Breast epithelium (tissue), 3 donors: Measurements from ENCODE around the gene PKHD1.

Experiments
- POLR2A ChIP-seq: fragments of 450-650 bp; IDR thresholded peaks from one replicate; pipeline ENCODE4 v1.6.1; 2016; ENCODE audit warnings: antibody characterized with exemption, mild to moderate bottlenecking, moderate library complexity
- TF ChIP-seq, protein P1 (sequence below), 3 donors: fragments of 450-650 bp; IDR thresholded peaks; one replicate each; pipeline ENCODE4 v1.5.1; 2016 to 2017; ENCODE audit warnings: antibody characterized with exemption in 3 of 3, mild to moderate bottlenecking in 3 of 3, moderate library complexity in 3 of 3

DNA sequence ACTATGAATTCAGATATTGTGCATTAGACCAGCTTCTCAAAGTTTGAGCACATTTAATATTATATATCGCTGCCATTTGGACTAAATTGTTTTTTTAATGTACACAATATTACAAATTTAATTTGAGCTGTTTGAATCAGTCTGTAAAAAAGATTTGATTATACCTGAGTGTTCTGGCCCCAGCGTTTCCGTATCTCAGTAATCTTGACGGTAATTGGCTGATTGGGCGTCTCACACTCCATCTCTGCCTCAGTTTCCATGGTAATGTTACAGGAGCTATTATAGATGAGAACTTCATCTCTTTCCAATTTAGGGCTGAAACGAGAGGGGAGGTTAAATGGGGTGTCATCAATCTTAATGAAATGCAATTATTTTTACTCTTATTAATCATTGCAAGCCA, 77.3 kb downstream of the PKHD1 start:
- TF ChIP-seq, protein P1, sequence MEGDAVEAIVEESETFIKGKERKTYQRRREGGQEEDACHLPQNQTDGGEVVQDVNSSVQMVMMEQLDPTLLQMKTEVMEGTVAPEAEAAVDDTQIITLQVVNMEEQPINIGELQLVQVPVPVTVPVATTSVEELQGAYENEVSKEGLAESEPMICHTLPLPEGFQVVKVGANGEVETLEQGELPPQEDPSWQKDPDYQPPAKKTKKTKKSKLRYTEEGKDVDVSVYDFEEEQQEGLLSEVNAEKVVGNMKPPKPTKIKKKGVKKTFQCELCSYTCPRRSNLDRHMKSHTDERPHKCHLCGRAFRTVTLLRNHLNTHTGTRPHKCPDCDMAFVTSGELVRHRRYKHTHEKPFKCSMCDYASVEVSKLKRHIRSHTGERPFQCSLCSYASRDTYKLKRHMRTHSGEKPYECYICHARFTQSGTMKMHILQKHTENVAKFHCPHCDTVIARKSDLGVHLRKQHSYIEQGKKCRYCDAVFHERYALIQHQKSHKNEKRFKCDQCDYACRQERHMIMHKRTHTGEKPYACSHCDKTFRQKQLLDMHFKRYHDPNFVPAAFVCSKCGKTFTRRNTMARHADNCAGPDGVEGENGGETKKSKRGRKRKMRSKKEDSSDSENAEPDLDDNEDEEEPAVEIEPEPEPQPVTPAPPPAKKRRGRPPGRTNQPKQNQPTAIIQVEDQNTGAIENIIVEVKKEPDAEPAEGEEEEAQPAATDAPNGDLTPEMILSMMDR (IDR thresholded peaks at IDR 0.05): no peak
- TF ChIP-seq POLR2A: no peak
